Measurements from ENCODE around the gene NACC1.

GRCh38 chr19:13128583-13128982 lies 10.5 kb downstream of the NACC1 start:
- TF ChIP-seq, protein P1, sequence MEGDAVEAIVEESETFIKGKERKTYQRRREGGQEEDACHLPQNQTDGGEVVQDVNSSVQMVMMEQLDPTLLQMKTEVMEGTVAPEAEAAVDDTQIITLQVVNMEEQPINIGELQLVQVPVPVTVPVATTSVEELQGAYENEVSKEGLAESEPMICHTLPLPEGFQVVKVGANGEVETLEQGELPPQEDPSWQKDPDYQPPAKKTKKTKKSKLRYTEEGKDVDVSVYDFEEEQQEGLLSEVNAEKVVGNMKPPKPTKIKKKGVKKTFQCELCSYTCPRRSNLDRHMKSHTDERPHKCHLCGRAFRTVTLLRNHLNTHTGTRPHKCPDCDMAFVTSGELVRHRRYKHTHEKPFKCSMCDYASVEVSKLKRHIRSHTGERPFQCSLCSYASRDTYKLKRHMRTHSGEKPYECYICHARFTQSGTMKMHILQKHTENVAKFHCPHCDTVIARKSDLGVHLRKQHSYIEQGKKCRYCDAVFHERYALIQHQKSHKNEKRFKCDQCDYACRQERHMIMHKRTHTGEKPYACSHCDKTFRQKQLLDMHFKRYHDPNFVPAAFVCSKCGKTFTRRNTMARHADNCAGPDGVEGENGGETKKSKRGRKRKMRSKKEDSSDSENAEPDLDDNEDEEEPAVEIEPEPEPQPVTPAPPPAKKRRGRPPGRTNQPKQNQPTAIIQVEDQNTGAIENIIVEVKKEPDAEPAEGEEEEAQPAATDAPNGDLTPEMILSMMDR (conservative IDR thresholded peaks at IDR 0.05), result no peak
- no peak for TF ChIP-seq EZH2 (IDR thresholded peaks at IDR 0.05; ENCODE audit: low read depth)
